ENCODE measurements around the gene RASSF4.

RASSF4 gene

DNA sequence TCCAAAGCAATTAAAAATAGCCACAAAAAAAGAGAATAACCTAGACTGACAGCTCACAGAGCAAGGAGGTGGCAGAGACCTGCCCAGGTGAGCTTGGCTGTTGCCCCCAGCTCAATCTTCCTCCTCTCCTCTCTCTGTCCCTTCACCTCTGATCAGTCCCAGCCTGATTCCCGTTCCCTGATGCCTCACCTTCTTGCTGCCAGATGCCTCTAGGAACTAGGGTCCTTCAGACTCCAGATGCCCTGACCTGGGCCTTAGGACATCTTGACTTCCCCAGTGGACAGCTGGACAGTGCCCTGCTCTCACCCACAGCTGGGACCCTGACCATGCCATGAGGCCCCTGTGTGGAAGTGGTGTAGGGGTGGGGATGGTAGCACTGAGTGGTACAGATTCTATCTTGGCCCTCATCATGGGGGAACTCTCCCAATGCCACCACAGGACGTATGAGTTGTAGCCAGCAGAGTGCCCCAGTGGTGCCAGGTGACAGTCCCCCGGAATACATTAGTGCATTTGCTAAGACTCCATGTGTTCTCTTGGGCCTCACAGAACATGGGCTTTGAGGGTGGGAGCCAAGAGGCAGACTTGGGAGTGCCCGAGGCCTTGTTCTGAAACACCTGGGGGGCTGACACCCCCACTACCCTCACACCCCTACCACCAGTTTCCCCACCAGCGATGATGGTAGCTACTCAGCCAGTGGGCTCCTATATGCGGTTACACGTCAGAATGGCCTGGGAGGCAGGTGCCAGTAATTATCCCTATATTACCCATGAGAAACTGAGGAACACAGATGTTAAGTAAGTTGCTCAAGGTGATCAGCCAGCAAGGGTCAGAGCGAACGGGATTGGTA is 17.0 kb downstream of the RASSF4 start:
- no peak for DNase-seq (ENCODE audit: low read depth)

DNA sequence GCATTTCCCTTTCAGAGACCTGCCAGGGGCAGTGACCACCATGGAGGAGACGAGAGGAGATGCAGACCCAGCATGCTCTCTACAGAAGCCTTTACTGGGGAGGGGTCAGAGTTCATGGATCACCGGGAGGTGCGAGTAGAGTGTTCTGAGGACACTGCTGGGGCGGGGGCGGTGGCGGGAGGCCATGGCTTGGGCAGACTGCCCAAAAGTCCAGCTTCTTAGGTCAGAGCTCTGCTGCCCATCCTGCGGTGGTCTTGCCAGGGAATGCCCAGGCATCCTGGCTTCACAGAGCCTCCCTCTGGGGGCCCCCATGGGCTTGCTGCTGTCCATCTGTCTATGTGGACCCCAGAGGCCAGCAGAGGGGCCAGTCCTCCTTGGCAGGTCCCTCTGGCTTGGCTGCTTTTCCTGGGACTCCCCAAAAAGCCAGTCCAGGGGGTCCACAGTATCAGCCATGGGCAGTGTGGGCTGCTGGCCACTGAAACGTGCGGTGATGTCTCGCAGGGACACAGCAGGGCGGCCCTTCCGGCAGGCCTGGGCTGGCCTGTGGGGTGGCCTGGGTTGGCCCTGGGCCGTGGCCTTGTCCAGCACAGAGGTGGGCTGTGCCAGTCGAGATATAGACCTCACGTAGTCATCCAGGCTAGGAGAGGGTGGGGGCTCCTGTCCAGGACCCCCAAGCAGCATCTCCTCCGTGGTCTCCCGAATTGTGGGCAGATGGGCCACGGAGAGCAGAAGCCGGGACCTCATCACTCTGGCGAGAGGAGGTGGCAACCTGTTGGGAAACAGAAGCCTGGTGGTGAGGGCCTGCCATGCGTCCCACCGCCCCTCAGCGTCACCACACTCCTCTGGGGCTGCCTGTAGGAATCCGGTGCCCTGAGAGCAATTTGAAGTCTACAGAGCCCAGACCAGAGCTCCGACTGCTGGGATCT is 17.9 kb downstream of the RASSF4 start:
- DNase-seq (ENCODE audit: low read depth), result no peak

DNA sequence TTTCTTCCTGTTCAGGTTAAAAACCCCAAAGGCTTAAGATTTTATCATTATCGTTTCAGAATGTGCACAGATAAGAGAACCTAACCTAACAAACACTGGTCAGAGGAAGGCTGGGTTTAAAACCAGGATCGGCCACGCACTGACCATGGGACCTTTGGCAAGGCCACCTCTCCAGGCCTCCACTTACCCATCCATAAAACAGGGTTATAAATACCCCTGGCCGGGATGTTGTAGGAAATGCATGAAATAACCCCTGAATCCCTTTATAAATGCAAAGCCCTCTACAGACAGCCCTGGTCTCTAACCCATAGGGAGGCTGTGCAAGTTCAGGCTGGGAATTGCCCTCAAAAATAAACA is 18.6 kb downstream of the RASSF4 start:
- no peak for DNase-seq (ENCODE audit: low read depth)

DNA sequence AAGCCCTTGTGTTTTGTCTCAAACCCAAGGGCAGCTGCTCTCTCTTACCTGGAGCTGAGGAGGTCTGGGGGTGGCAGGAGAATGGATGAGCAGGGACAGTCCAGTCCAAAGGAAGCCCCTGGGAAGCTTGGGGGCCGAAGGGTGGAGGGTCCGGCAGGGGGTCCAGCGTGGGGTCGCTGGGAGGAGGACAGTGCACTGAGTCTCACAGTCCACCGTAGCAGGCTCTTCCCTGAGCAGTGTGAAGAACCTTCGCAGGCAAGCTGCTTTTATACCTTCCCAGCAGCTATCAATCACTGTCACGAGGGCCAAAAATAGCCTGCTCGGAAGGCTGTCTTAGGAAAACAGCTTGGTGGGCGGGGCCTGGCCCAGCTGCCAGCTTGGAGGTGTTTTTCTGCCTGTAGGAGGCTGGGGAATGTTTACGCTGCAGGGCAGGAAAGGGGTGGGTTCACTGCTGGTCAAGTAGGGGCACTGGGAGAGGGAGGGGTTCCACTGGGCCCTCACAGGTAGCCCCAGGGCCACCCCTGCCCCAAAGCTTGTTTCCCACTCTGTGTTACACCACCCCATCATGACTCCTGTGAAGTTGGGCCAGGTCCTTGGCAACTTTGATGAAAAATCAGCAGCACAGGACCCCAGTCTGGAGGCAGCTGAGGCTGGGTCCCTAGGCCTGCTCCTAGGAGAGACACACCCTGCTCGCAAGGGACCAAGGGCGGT is 19.1 kb downstream of the RASSF4 start, which contains the start of gene DEPP1:
DEPP1 (minus strand) TSS at position 240 of the 711 bp plus-strand sequence. CDS start 779 bp downstream, outside the sequence.
- no peak for DNase-seq (ENCODE audit: low read depth)

DNA sequence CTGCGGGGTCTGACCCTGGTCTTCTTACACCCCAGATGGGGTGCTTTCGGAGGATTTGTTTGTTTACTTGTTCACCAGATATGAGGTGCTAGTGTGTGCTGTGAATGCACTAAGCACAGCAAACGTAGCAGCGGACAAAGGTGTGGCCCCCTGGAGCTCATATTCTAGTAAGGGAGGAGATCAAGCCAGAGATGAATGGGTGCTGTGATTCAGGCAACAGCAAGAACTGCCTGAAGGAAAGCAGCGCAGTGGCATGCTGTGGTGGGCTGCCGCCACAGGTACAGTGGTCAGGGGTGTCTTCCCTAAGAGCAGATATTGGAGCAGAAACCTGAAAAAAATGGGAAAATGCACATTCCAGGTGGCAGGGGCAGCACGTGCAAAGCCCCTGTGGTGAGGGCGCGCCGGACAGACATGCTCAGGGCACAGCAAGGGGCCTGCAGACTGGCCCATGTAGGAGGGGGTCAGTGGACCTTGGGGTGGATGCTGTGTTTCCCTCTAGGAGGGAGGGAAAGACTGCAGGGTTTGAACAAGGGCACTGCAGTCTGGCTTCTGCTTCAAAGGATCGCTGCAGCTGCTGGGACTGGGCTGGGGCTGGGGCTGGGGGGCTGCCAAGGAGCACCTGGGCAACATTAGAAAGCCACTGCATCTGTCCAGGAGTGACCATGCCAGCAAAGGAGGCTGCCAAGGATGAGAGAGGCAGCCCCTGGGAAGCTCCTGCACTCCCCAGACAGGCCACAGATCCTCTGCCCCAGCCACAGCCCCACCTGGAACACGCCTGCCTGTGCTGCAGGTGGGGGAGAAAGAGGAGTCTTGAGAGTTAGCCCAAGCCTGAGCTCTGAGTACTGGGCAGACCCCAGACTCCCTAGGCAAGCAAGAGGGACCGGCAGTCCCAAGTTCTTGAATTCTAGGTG is 19.9 kb downstream of the RASSF4 start:
- no peak for DNase-seq (ENCODE audit: low read depth)

DNA sequence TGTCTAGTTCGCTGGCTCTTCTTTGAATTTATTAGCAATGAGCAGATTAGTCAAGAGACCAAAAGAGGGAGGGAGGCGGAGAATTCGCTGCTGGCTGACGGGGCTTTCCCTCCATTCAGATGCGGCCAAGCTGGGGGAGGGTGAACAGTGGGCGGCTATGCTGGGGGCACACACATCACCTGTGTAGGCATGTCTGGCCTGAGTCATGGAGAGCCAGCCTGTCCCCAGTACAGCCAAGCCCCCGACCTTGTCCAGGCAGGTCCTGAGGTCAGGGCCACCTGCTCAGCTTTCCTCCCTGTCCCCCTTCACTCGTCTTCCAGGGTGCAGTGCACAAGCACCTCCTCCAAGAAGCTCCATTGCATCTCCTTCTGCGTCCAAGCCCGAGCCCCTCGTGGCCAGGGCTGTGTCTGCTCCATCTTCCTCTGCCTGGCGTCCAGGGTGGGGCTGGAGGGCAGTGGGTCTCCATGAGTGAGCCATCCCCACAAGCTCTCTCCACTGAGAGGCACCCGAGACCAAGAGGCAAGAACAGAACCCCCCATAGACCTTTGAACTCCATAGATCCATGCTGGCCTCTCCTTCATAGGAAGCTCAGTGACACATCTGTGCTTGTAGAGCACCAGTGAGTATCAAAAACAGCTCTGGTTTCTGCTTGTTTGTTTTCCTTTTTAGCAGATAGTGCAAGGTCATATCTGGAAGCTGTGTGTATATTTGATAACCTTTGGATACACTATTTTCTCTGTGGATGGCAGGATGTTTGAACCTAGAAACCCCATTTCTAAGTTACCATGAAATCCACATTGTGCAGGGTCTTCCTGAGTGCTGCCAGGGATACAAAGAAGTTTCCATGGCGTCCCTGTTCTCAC is 20.9 kb downstream of the RASSF4 start:
- DNase-seq (ENCODE audit: low read depth), result no peak

DNA sequence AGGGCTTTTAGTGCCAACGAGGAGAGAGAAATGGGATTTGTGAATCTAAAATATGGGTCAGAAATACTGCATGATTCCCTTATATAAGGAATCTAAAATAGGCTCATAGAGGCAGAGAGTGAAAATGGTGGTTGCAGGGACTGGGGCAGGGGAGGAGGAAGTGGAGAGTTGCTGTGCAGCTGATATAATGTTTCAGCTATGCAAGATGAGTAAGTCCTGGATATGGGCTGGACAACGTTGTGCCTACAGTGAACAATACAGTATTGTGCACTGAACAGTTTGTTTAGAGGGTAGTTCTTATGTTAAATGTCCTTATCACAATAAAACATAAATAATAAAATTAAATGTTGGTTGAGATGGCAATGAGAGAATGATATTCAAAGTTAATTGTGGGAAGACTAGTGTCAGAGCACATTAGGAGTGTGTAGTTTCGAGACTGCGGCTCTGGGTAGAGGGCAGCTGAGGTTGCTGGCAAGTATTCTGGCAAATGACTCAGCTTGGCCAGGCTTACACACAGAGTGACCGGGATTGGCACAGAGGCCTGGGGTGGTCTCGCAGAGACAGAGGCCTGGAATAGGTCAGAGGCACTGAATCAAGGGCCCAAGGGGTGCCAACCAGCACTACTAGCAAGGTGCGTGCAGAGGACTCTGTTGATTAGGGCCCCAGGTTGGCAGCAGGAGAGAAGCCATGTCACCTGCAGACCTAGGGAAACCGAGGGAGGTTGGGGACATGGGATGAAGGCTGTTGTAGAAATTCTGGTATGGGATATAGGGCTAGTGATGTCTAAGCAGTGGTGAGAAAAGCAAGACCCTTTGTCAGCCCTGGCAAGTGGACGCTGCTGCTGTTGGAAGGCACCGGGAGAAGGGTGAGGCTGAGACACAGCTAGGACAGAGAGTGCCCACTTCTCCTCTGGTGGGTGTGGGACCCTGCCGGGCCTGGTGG is 21.8 kb downstream of the RASSF4 start:
- no peak for DNase-seq (ENCODE audit: low read depth)

DNA sequence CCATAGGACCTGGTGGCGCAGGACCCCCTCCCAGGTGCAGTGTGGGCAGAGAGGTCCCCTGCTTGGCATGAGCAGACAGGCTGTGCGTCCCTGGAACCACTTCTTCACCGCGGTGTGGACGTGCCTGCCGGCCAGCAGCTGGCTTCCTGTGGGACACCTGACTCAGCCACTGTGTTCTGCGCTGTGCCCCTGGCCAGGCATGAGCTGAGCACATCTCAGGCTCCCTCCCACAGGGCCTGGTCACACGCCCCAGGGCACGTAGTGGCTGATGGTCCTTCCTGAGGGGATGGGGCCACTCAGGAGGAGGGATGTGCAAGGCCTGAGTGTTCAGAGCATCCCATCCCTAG is 22.5 kb downstream of the RASSF4 start:
- no peak for DNase-seq (ENCODE audit: low read depth)

DNA sequence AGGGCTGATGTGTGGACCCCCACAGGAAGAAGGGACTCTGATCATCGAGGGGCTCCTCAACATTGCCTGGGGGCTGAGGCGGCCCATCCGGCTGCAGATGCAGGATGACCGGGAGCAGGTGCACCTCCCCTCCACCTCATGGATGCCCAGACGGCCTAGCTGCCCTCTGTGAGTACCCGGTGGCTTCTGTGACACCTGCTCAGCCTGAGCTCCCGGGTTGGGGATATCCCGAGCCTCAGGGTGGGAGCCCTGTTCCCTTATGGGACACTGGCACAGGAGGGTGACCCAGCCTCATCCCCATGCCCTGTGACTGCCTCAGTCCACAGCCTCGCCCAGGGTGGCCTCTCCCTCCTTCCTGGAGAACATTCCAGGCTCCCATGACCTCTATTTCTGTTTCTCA is 22.9 kb downstream of the RASSF4 start:
- no peak for DNase-seq (ENCODE audit: low read depth)

DNA sequence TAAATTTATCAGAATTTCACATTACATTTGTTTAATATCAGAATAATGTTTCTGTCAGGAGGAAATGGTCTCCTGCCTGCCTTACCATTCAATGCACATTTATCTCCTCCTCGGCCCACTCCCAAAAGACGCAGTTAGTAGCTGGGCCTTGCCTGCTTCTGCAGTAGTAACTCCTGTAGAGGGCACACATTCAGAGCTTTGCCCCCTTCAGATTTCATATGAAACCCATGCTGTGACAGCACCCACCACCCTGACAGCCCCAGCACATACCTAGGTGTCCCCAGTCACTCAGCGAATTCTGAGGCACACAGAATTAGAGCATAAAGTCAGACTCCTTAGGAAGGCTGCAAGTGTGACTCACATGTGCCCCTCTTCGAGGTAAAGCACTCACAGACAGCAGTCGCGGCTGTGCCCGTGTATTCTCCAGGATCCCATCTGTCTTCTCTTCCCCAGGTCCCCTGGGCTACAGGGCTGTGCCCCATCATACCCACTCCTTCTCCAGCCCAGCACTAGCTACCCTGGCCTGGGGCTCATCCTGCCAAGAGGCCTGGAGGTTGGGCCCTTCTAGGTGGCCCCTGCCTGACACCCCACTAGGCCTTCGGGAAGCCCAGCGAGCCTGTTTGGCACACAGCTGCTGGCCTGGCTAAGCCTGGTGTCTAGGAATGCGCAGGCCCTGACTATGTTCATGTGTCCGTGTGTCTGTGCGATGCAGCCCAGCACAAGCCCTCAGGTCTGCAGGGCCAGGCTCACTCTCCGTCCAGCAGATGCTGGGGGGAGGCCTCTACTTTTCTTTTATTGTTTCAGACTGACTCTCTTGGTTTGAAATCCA is 23.7 kb downstream of the RASSF4 start:
- no peak for DNase-seq (ENCODE audit: low read depth)

DNA sequence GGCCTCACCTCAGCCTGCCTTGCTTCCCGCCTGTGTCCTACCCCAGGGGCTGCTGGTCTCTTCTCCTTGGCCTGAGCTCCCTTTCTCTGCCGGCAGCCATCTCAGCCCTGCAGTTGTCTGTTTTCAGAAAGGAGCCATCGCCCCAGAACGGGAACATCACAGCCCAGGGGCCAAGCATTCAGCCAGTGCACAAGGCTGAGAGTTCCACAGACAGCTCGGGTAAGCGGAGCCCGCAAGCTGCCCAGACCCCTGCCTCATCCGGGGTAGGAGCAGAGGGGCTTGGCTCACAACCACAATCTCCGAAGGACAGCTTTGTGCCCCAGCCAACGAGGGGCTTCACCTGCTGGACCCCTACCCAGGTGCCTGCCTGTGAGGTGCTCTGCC is 24.3 kb downstream of the RASSF4 start:
- DNase-seq (ENCODE audit: low read depth), result no peak

DNA sequence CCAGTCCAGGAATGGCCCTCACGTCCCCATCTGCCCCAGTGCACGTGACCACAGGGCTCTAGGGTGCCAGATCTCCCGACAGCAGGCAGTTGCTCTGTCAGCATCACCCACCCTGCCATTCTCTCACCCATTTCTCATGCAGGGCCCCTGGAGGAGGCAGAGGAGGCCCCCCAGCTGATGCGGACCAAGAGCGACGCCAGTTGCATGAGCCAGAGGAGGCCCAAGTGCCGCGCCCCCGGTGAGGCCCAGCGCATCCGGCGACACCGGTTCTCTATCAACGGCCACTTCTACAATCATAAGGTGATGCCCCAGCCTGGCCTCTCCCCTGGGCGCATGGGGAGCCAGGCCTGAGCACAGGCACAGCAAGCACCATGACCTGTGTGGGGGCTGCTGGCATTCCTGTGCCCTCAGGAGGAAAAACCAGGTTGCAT is 25.1 kb downstream of the RASSF4 start:
- DNase-seq (ENCODE audit: low read depth), result no peak

DNA sequence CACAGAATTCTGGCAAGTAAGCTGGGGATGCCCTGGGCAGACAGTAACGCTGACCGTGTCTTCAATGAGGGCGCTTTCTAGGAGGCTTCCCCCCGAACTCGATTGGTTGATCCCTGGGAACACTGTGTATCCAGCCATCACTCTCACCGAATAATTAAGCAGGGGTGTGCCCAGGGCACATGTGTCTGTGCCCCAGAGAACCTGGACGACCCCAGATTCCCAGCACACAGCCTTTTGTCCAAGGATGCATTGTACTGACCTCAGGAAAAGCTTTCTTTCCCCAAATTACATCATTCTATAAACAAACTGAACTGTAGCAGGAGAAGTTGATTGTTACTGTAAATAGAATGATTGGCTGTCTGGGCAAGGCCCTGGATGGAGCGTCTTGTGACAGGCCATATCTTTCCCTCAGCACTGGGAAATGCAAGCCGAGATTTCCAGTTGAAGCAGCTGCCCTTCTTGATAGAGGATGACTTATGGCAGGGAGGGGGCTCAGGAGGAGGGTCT is 25.6 kb downstream of the RASSF4 start:
- DNase-seq (ENCODE audit: low read depth), result no peak

DNA sequence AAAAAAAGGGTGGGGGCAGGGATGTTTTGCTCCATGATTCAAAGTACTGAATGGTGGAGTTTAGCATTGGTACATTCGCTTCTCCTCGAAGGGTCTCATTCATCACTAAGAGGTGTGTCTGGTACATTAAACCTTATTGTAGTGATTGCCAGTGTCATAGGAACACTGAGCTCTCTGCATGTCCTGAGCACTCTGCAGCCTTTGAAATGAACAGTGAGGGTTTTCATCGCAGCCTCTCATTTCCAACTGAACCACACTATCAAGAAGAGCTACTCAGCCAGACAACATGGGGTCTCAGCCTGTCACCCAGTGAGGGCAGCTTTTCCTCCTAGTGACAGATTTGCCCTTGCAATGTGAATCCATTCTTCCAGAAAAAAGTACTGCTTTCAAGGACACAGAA is 26.6 kb downstream of the RASSF4 start:
- no peak for DNase-seq (ENCODE audit: low read depth)

DNA sequence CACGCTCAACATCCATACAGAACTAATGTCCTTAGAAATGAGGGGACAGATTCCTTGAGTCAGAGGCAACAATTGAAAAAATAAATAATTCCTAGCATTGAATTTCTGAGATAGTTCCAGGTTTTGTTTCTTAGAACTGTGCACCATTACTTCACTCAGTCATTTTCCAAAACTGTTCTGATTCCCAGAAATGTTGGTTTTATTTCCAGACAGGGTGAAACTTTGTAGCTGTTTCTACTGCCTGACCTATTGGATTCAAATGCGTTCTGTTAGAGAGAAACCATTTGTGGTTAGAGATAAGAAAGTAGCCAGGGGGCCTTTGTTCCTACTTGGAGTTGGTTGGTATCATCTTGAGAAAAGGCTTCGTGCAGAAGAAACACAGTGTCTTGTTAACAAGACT is 27.1 kb downstream of the RASSF4 start:
- DNase-seq (ENCODE audit: low read depth), result no peak

DNA sequence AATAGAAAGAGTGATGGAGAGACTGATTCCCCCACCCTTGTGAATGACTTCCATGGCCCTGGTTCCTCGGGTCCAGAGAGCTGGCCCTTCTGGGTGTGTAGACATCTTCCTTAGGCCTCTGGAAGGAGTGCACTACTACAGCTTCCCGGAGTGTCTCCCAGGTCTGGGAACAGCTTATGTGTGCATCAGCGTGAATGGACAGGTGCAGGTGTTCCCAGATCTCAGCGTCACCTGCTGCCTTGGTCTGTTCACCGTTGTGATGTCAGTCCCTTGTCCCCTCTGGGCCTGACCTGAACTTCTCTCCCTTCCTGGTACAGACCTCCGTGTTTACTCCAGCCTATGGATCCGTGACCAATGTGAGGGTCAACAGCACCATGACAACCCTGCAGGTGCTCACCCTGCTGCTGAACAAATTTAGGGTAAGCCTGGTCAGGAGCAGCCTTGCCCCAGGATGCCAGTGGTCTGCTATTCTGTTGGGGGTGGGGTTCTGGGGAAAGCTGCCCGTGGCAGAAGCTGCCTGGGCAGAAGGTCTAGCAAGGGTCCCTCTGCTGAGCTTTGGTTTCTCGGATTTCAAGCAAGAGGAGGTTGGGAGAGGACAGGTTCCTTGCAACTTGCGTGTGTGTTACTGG is 29.5 kb downstream of the RASSF4 start:
- no peak for DNase-seq (ENCODE audit: low read depth)

DNA sequence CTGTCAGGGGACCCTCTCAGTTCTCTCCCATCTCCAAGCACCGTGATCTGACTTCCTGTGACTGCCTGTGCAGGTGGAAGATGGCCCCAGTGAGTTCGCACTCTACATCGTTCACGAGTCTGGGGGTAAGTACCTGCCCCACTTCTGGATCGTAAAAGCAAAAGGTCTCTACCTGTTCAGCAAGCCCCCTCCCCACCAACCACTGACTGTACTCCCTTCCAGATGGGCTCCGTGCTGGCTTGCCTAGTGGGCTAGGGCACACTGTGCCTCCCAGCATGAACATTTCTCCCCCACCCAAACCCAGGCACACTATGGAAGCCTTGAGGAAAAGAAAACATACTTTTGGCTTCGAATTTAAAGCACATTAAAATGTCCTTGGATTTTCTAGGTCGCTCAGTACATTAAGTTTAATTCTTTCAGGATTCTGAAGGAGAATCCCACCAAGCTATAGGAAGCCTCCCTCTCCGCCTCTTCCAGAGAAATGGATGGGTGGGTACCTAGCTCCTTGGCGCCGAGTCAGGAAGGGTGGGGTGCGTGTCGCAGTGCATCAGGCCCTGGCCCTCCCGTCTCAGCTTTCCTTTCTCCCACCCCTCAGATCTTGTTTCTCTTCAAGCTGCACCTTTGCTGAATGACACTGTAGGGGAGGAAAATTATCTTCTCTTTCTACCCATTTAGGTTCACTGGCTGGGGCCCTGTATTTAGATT is 30.1 kb downstream of the RASSF4 start:
- DNase-seq (ENCODE audit: low read depth), result no peak
